Measurements from ENCODE around the gene XPO6. TPM values are rescaled to one million over a fixed set of nuclear protein-coding genes. Genes with fewer than 3 reads are reported as not detected.
A peak's percentile ranks its signal among the peaks of the same experiment; 100 is the strongest.

XPO6 gene
- total RNA-seq, 1 donor = 211 TPM

- H3K4me3 ChIP-seq (ENCODE audit: low read length) = no peak overlapping the region
- no peaks in the 10 kb centered on the region for H3K27me3 ChIP-seq (ENCODE audit: insufficient read depth, low read length)
- no peaks in the 10 kb centered on the region for H3K4me1 ChIP-seq (ENCODE audit: insufficient read depth, low read length)
- H3K9me3 ChIP-seq (ENCODE audit: low read depth, low read length) = no peaks in the 10 kb centered on the region
These were observed 7.5 kb upstream of the XPO6 start for GRCh38 chr16:28219282-28219681.

DNA sequence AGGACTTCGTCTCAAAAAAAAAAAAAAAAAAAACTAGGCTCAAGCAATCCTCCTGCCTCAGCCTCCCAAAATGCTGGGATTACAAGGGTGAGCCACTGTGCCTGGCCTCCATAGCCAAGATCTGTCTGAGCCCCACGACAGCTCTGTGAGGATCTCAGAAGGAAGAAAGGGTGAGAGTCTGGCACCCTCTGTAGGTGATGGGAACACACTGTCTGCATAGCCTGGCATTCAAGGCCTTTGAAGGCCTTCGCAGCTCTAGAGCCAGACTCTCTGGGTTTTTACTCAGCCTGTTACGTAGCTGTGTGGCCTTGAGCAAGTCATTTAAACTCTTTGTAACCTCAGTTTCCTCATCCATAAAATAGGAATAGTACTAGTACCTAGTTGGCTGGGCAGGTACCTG, 6.3 kb upstream of the XPO6 start:
- H3K4me1 ChIP-seq (ENCODE audit: insufficient read depth, low read length) = no peaks in the 10 kb centered on the region
- H3K27me3 ChIP-seq (ENCODE audit: insufficient read depth, low read length) = no peaks in the 10 kb centered on the region
- no peaks in the 10 kb centered on the region for H3K9me3 ChIP-seq (ENCODE audit: low read depth, low read length)
- no peak overlapping the region for H3K4me3 ChIP-seq (ENCODE audit: low read length)

GRCh38 chr16:28217326-28217725, 5.6 kb upstream of the XPO6 start:
- Histone ChIP-seq H3K27me3 (ENCODE audit: insufficient read depth, low read length) (no peaks in the 10 kb centered on the region), H3K9me3 (ENCODE audit: low read depth, low read length) (no peaks in the 10 kb centered on the region), H3K4me3 (ENCODE audit: low read length) (no peak overlapping the region), H3K4me1 (ENCODE audit: insufficient read depth, low read length) (peaks cover 3% of the 10 kb centered on the region)

DNA sequence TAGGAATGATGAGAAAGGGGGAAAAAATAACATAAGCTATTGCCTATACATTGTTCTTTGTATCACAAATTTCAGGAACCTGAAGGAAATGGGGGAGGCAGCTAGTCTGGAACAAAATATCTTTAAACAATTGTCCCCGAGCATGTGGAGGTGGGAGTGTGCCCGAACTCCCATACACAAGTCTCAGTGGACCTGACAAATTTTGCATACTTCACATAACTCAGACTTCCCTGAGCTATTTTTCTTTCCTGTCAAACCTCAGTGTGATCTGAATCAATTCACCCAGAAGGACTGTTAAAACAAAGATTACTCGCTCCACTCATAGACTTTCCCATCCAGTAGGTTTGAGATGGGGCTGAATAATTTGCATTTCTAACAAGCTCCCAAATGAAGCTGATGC, 1.6 kb upstream of the XPO6 start:
- H3K27me3 ChIP-seq (ENCODE audit: insufficient read depth, low read length) = no peaks in the 10 kb centered on the region
- no peak overlapping the region for H3K4me3 ChIP-seq (ENCODE audit: low read length)
- no peaks in the 10 kb centered on the region for H3K9me3 ChIP-seq (ENCODE audit: low read depth, low read length)
- peaks cover 33% of the 10 kb centered on the region for H3K4me1 ChIP-seq (ENCODE audit: insufficient read depth, low read length)

DNA sequence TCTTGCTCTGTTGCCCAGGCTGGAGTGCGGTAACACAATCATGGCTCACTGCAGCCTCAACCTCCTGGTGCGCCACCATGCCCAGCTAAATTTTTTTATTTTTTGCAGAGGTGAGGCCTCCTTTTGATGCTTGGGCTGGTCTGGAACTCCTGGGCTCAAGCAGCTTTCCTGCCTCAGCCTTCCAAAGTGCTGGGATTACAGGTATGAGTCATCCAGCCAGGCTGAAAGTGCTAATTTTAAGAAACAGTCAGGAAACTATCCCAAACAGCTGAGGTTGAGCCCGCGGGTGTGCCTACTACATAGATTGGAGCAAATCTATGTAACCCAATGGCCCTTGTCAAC, 738 bp upstream of the XPO6 start:
- no peaks in the 10 kb centered on the region for H3K27me3 ChIP-seq (ENCODE audit: insufficient read depth, low read length)
- H3K9me3 ChIP-seq (ENCODE audit: low read depth, low read length) = no peaks in the 10 kb centered on the region
- peaks cover 42% of the 10 kb centered on the region for H3K4me1 ChIP-seq (ENCODE audit: insufficient read depth, low read length)
- H3K4me3 ChIP-seq (ENCODE audit: low read length) = peak overlapping the region; percentile 72

DNA sequence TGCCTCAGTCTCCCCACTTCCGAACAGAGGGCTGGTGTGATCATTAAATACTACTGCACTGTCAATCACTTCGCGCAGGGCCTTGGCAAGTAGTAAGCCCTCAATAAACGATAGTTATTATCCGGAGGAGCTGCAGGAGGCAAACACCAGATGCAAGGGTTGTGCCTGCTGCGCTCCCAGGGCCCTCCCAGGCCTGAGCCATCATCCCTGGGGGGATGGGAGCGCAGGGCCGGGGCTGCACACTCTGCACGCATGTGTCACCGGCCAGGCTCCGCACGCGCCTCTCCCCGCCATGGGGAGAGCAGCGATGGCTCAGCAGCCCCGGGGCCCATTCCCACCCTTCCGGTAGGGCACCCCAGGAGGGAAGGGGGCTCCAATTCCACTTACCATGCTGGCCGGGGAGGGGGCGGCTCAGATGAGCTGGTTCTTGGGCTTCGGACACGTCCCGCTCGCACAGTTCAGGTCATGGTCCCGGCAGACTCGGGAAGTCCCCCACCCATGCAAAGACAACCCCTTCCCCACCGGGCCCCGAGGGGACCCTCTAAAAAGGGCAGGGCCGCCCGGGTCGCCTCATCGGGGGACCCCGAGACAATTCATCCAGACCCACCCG, 681 bp downstream of the XPO6 start:
- Histone ChIP-seq H3K27me3 (ENCODE audit: insufficient read depth, low read length) (no peaks in the 10 kb centered on the region), H3K4me3 (ENCODE audit: low read length) (peak overlapping the region; percentile 72), H3K4me1 (ENCODE audit: insufficient read depth, low read length) (peaks cover 50% of the 10 kb centered on the region), H3K9me3 (ENCODE audit: low read depth, low read length) (no peaks in the 10 kb centered on the region)

DNA sequence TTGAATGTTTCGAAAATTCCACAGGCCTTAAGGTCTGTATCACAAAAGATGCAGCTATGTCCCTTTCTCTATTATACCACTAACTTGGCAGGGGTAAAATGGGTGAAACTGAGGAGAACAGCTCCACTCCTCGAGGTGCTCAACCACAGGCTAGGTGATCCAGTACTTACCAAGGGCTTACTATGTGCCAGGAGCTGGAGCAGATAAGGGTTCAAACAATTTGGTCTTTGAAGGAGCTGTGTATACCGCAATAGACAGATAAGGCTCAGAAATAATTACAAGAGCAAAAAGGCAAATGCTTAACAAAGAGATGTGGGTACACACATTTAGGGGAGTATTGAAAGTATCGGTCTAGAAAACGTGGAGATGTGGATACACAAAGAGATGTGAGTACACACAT, 1.5 kb downstream of the XPO6 start:
- Histone ChIP-seq H3K4me3 (ENCODE audit: low read length) (peak overlapping the region; percentile 72), H3K27me3 (ENCODE audit: insufficient read depth, low read length) (no peaks in the 10 kb centered on the region), H3K9me3 (ENCODE audit: low read depth, low read length) (no peaks in the 10 kb centered on the region), H3K4me1 (ENCODE audit: insufficient read depth, low read length) (peaks cover 50% of the 10 kb centered on the region)

DNA sequence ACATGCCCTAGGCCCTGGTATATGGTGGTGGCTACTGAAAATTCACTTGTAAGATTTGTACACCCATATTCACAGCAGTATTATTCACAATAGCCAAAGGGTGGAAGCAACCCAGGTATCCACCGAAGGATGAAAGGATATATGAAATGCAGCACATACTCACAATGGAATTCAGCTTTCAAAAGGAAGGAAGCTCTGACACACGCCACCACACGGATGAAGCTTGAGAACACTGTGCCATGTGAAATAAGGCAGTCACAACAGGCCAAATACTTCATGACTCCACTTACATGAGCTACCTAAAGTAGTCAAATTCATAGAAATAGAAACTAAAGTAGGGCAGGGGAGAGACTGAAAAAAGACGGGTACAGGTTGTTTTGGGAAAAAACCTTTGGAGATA, 2.9 kb downstream of the XPO6 start:
- no peak overlapping the region for H3K4me3 ChIP-seq (ENCODE audit: low read length)
- H3K9me3 ChIP-seq (ENCODE audit: low read depth, low read length) = no peaks in the 10 kb centered on the region
- H3K27me3 ChIP-seq (ENCODE audit: insufficient read depth, low read length) = no peaks in the 10 kb centered on the region
- H3K4me1 ChIP-seq (ENCODE audit: insufficient read depth, low read length) = peaks cover 61% of the 10 kb centered on the region

GRCh38 chr16:28208131-28208530, 3.6 kb downstream of the XPO6 start:
- H3K27me3 ChIP-seq (ENCODE audit: insufficient read depth, low read length) = no peaks in the 10 kb centered on the region
- H3K4me3 ChIP-seq (ENCODE audit: low read length) = no peak overlapping the region
- H3K4me1 ChIP-seq (ENCODE audit: insufficient read depth, low read length) = peaks cover 68% of the 10 kb centered on the region
- H3K9me3 ChIP-seq (ENCODE audit: low read depth, low read length) = no peaks in the 10 kb centered on the region

GRCh38 chr16:28207399-28207798, 4.4 kb downstream of the XPO6 start:
- Histone ChIP-seq H3K9me3 (ENCODE audit: low read depth, low read length) (no peaks in the 10 kb centered on the region), H3K4me1 (ENCODE audit: insufficient read depth, low read length) (peaks cover 73% of the 10 kb centered on the region), H3K4me3 (ENCODE audit: low read length) (no peak overlapping the region), H3K27me3 (ENCODE audit: insufficient read depth, low read length) (no peaks in the 10 kb centered on the region)

DNA sequence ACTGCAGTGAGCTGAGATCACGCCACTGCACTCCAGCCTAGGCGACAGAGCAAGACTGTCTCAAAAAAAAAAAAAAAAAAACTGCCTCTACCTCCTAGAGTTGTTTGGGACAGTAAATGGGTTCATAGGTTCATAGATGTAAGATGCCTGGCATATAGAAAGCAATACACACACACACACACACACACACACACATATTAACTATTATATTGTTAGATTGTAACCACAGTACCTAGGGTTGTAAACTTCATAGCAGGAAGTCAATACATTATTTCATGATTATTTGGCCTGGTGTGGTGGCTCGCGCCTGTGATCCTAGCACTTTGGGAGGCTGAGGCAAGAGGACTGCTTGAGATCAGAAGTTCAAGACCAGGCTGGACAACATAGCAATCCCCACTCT, 5.8 kb downstream of the XPO6 start:
- no peaks in the 10 kb centered on the region for H3K27me3 ChIP-seq (ENCODE audit: insufficient read depth, low read length)
- peaks cover 79% of the 10 kb centered on the region for H3K4me1 ChIP-seq (ENCODE audit: insufficient read depth, low read length)
- no peak overlapping the region for H3K4me3 ChIP-seq (ENCODE audit: low read length)
- H3K9me3 ChIP-seq (ENCODE audit: low read depth, low read length) = no peaks in the 10 kb centered on the region

DNA sequence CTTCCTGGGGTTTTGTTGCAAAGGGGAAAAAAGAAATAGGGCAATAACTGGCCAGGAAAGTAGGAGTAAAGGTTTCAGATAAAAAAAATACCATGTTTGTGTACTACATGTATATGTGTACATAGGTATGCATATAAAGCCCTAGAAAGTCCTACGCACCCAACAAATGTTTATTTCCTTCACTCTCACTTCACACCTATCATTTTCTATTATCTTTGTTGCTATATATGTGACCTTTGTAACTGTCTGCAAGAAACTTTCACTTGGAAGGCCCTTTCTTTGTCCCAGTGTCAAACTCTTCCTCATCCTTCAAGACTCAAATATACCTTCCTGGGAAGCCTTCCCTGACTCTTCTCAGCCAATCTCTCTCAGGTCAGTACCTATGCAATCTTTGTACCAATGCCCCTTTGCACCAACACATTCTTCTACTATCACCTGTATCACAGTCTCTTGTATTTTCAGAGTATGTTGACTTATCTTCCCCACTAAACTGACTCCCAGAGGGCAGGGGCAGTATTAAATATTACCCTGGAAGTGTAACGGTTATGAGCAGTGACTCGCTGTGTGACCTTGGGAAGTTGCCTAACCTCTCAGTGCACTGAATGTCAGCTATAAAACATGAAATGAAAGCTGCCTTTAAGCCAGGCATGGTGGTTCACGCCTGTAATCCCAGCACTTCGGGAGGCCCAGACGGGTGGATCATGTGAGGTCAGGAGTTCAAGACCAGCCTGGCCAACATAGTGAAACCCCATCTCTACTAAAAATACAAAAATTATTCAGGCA, 6.5 kb downstream of the XPO6 start:
- H3K9me3 ChIP-seq (ENCODE audit: low read depth, low read length) = no peaks in the 10 kb centered on the region
- no peak overlapping the region for H3K4me3 ChIP-seq (ENCODE audit: low read length)
- no peaks in the 10 kb centered on the region for H3K27me3 ChIP-seq (ENCODE audit: insufficient read depth, low read length)
- H3K4me1 ChIP-seq (ENCODE audit: insufficient read depth, low read length) = peaks cover 75% of the 10 kb centered on the region

GRCh38 chr16:28204622-28205021, 7.1 kb downstream of the XPO6 start:
- Histone ChIP-seq H3K9me3 (ENCODE audit: low read depth, low read length) (no peaks in the 10 kb centered on the region), H3K4me1 (ENCODE audit: insufficient read depth, low read length) (peaks cover 69% of the 10 kb centered on the region), H3K27me3 (ENCODE audit: insufficient read depth, low read length) (no peaks in the 10 kb centered on the region), H3K4me3 (ENCODE audit: low read length) (no peak overlapping the region)

- Histone ChIP-seq H3K4me3 (ENCODE audit: low read length) (no peak overlapping the region), H3K9me3 (ENCODE audit: low read depth, low read length) (no peaks in the 10 kb centered on the region), H3K4me1 (ENCODE audit: insufficient read depth, low read length) (peaks cover 64% of the 10 kb centered on the region), H3K27me3 (ENCODE audit: insufficient read depth, low read length) (no peaks in the 10 kb centered on the region)
These were observed 7.6 kb downstream of the XPO6 start for GRCh38 chr16:28204204-28204603.

DNA sequence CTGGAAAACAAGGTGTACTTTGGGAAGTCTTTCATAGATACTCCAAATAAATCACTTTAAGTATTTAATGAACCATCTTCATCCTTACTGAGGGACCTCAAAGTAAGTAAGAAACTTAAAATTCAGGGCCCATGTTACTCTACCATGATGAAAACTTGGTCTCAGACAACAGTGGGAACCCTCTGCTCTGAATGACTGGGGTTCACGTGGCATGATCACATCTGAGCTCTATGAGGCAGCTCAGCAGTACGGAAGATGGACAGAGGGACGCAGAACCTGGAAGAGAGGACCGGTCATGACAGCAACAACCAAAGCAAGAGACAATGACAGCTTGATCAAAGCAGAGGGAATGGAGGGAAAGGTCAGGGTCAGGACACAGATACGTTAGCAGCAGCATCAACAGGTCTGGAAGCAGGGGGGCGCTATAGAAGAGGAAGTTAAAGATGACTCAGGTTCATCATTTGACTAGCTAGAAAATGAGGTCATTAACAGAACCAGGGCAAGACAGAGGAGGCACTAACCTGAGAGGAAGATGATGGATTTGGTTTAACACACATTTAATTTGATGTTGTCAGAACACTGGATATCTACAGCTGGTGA, 9.5 kb downstream of the XPO6 start:
- H3K27me3 ChIP-seq (ENCODE audit: insufficient read depth, low read length) = no peaks in the 10 kb centered on the region
- no peak overlapping the region for H3K4me3 ChIP-seq (ENCODE audit: low read length)
- H3K4me1 ChIP-seq (ENCODE audit: insufficient read depth, low read length) = peaks cover 45% of the 10 kb centered on the region
- H3K9me3 ChIP-seq (ENCODE audit: low read depth, low read length) = no peaks in the 10 kb centered on the region

DNA sequence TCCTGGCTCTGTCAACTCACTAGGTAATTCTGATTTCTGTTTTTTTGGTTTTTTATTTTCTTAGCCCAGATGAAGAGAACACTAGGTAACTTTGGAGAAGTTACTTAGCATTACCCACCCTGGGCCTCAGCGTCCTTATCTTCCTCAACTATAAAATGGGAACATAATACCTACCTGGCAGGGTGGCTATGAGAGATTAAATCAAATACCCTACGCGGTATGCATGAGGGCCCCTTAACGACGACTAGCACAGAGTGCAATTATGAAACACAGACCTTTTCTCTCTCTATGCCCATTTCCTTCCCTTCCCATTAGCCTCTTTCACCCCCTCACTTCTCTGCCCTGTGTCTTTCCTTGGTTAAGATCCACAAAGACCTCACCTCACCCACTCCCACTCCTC, 11.1 kb downstream of the XPO6 start:
- Histone ChIP-seq H3K4me3 (ENCODE audit: low read length) (no peak overlapping the region), H3K4me1 (ENCODE audit: insufficient read depth, low read length) (peaks cover 47% of the 10 kb centered on the region), H3K9me3 (ENCODE audit: low read depth, low read length) (no peaks in the 10 kb centered on the region), H3K27me3 (ENCODE audit: insufficient read depth, low read length) (no peaks in the 10 kb centered on the region)

All from mononuclear cell (primary cell).